HG03064 (cell line): ENCODE data around the gene HOXC11.

ENCODE experiments used
- ATAC-seq: cut with Tn5 transposase; IDR thresholded peaks from one replicate; pipeline ENCODE4 v1.9.1; 2021; ENCODE audit warnings: low read depth; ENCODE audit not compliant: unreplicated experiment

HOXC11 gene

GRCh38 chr12:54019091-54019811, 46.3 kb downstream of the HOXC11 start:
- ATAC-seq = no peak

- ATAC-seq = no peak
Observed at GRCh38 chr12:54019924-54020590, 47.1 kb downstream of the HOXC11 start.

GRCh38 chr12:54020591-54021405, 47.9 kb downstream of the HOXC11 start:
- no peak for ATAC-seq

GRCh38 chr12:54021432-54022013, 48.6 kb downstream of the HOXC11 start:
- ATAC-seq = no peak

GRCh38 chr12:54022960-54023884, 50.3 kb downstream of the HOXC11 start:
- ATAC-seq = no peak

GRCh38 chr12:54024127-54024526, 51.2 kb downstream of the HOXC11 start:
- ATAC-seq = no peak

GRCh38 chr12:54024581-54025305, 51.8 kb downstream of the HOXC11 start:
- no peak for ATAC-seq

- ATAC-seq = no peak
Observed at GRCh38 chr12:54025499-54026405, 52.8 kb downstream of the HOXC11 start.

- ATAC-seq = no peak
Observed at GRCh38 chr12:54026640-54027441, 53.9 kb downstream of the HOXC11 start.
